ENCODE data around the gene CTRB2.
"Not testable (repeated sequence)": the region's sequence is repeated elsewhere in the genome, so short reads cannot be mapped to it uniquely, and the experiment has no call there.

The CTRB2 gene

GRCh38 chr16:75225678-75226515 lies 18.9 kb upstream of the CTRB2 start:
- DNase-seq: no peak

- no peak for DNase-seq
Observed at GRCh38 chr16:75225092-75225491, 18.1 kb upstream of the CTRB2 start.

GRCh38 chr16:75224306-75225082 lies 17.5 kb upstream of the CTRB2 start:
- DNase-seq: no peak

- DNase-seq: not testable (repeated sequence)
Observed at GRCh38 chr16:75223129-75223528, 16.2 kb upstream of the CTRB2 start.

- no peak for DNase-seq
Observed at GRCh38 chr16:75222271-75222783, 15.4 kb upstream of the CTRB2 start.

GRCh38 chr16:75219838-75220237 lies 12.9 kb upstream of the CTRB2 start:
- no peak for DNase-seq

GRCh38 chr16:75219088-75219487 lies 12.1 kb upstream of the CTRB2 start:
- DNase-seq: no peak

- no peak for DNase-seq
Observed at GRCh38 chr16:75218256-75219076, 11.5 kb upstream of the CTRB2 start, which contains the start of gene CTRB1. TSS of gene CTRB1 (plus strand) at chr16:75218988. CDS start at chr16:75219008, 20 bp downstream.

- no peak for DNase-seq
Observed at GRCh38 chr16:75217389-75217851, 10.5 kb upstream of the CTRB2 start.

GRCh38 chr16:75216576-75216975 lies 9.6 kb upstream of the CTRB2 start:
- DNase-seq: no peak

- DNase-seq: no peak
Observed at GRCh38 chr16:75216127-75216526, 9.2 kb upstream of the CTRB2 start.

- not testable (repeated sequence) for DNase-seq
Observed at GRCh38 chr16:75211286-75211685, 4.3 kb upstream of the CTRB2 start.

GRCh38 chr16:75209944-75210343 lies 3.0 kb upstream of the CTRB2 start:
- no peak for DNase-seq

GRCh38 chr16:75209514-75209913 lies 2.6 kb upstream of the CTRB2 start:
- DNase-seq: not testable (repeated sequence)

GRCh38 chr16:75208861-75209505 lies 2.0 kb upstream of the CTRB2 start:
- DNase-seq: no peak

- DNase-seq: no peak
Observed at GRCh38 chr16:75208242-75208825, 1.4 kb upstream of the CTRB2 start.

GRCh38 chr16:75207831-75208230 lies 870 bp upstream of the CTRB2 start:
- DNase-seq: no peak

GRCh38 chr16:75205961-75206748 lies 806 bp downstream of the CTRB2 start:
- not testable (repeated sequence) for DNase-seq

- not testable (repeated sequence) for DNase-seq
Observed at GRCh38 chr16:75205438-75205837, 1.5 kb downstream of the CTRB2 start.

GRCh38 chr16:75204905-75205304 lies 2.1 kb downstream of the CTRB2 start:
- DNase-seq: not testable (repeated sequence)

- DNase-seq: no peak
Observed at GRCh38 chr16:75204410-75204758, 2.6 kb downstream of the CTRB2 start.

All from NCI-H2107 (cell line).